ENCODE data around the gene FAM114A2. TPM values are rescaled to one million over a fixed set of nuclear protein-coding genes. Genes with fewer than 3 reads are reported as not detected.

FAM114A2 gene
- total RNA-seq = 27.4 and 30.5 TPM in 2 replicates

DNA sequence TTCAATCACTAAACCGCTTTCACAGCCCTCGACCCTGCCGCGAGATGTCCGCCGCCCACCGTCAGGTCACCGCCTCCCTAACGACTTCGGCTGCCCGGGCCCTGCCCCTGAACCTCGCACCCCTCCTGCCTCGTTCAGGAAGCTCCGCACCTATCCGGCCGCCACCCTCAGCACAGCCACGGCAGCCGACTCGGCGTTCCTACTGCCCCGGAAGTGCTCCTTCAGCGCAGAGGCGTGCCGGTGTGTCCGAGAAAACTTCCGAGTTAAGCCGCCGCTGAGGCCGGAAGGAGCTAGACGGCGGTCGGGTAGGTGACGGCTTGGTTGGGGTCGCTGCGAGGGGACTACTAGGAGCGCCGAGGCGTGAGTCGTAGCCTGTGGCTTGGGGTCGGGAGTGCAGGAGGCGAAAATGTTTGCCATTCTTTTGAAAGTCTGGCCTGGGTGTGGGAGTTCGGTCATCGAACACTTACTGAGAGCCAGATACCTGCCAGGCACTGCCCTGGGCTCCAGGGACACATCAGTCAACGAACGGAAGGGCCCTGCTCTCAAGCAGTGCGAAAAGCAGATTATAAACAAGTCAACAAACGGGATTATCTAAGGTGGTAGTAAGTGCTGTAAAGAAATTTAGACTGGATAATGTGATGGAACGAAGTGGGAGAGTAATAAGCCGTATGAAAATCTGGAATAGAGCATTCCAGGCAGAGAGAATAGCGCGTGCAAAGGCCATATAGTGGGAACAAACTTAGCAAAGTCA lies at the start of gene FAM114A2, which contains the start of gene MFAP3:
TSS of gene FAM114A2 (minus strand) at position 204 of the 751 bp plus-strand sequence. CDS start 3,957 bp downstream, outside the sequence.
TSS of gene MFAP3 (plus strand) at position 261 of the 751 bp plus-strand sequence. CDS start 10,756 bp downstream, outside the sequence.
- H3K4me1 Mint-ChIP-seq = peaks cover 45% of the 10 kb centered on the region
- peaks cover 16% of the 10 kb centered on the region for H3K36me3 Mint-ChIP-seq (ENCODE audit: low read depth)
- intact Hi-C loops (cut with micrococcal nuclease) = loop anchor here (1.0 to 5.0 kb wide), 6 partner anchors 151 to 903 kb away; partner anchors contain the start of genes CNOT8, GALNT10, LARP1 and MRPL22

DNA sequence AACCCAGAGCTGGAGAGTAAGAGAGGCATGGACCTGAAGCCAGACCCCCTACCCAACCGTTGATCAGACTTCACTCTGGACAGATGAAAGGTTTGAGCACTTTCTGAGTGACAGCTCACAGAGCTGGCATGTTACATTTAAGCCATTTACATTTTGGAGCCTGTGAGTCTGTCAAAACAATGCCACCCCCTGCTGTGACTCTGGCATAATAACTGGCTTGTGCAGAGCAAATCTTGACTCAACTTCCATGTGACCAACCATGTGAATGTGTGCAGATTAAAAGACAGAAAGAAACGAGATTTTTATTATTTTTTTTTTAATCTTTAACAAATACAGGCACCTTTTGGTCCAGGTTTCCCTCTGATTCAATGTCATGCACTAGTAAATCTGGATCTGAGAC lies 48.5 kb upstream of the FAM114A2 start:
- H3K27ac Mint-ChIP-seq = no peak overlapping the region

More for the DNA sequence above, at the start of gene FAM114A2, which contains the start of gene MFAP3:
- CTCF ChIA-PET = no interaction called here
- peak; percentile 77 for DNase-seq
- H3K4me3 Mint-ChIP-seq = peak within 1 kb of the TSS; percentile 97
- no peaks in the 10 kb centered on the region for H3K9me3 Mint-ChIP-seq
- TF ChIP-seq, protein P1, sequence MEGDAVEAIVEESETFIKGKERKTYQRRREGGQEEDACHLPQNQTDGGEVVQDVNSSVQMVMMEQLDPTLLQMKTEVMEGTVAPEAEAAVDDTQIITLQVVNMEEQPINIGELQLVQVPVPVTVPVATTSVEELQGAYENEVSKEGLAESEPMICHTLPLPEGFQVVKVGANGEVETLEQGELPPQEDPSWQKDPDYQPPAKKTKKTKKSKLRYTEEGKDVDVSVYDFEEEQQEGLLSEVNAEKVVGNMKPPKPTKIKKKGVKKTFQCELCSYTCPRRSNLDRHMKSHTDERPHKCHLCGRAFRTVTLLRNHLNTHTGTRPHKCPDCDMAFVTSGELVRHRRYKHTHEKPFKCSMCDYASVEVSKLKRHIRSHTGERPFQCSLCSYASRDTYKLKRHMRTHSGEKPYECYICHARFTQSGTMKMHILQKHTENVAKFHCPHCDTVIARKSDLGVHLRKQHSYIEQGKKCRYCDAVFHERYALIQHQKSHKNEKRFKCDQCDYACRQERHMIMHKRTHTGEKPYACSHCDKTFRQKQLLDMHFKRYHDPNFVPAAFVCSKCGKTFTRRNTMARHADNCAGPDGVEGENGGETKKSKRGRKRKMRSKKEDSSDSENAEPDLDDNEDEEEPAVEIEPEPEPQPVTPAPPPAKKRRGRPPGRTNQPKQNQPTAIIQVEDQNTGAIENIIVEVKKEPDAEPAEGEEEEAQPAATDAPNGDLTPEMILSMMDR (IDR thresholded peaks at IDR 0.05) = no peak
- peak; percentile 98 for ATAC-seq (ENCODE audit: low read depth)
- POLR2A ChIA-PET = interaction anchor here (0.6 to 2.7 kb wide), 14 partner anchors 12 to 820 kb away, joined by 3 to 23 read pairs (median 3); partner anchors contain the start of genes CNOT8 and GALNT10
- H3K27me3 Mint-ChIP-seq = no peaks in the 10 kb centered on the region
- peak within 1 kb of the TSS; percentile 96 for H3K27ac Mint-ChIP-seq

DNA sequence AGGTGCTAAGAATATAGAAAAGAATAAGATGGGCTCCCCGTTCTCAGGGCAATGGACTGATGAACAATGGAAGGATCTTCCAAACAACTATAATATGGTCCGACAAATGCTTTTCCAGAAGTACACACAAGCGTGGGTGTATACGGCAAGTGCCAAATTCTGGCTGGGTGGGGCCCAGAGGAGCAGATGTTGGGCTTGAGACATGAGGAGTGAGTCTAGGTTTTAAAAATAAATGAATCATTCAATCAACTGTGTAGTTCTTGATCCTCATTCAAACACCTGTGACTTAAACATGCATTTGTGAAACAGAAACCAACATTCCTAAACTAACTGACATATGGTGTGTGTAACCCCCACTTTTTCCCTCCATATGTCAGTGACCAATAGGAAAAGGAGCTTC lies 47.9 kb upstream of the FAM114A2 start:
- intact Hi-C loops (cut with micrococcal nuclease) = no loop called here

More for the DNA sequence above, 48.5 kb upstream of the FAM114A2 start:
- TF ChIP-seq, protein P1 (IDR thresholded peaks at IDR 0.05) = no peak
- POLR2A ChIA-PET = no interaction called here
- ATAC-seq (ENCODE audit: low read depth) (no peak), DNase-seq (no peak)
- intact Hi-C loops (cut with micrococcal nuclease) = no loop called here
- no peaks in the 10 kb centered on the region for H3K9me3 Mint-ChIP-seq
- CTCF ChIA-PET = no interaction called here
- H3K4me1 Mint-ChIP-seq = no peaks in the 10 kb centered on the region
- no peak overlapping the region for H3K4me3 Mint-ChIP-seq
- H3K27me3 Mint-ChIP-seq = peaks cover 25% of the 10 kb centered on the region
- H3K36me3 Mint-ChIP-seq (ENCODE audit: low read depth) = no peaks in the 10 kb centered on the region

DNA sequence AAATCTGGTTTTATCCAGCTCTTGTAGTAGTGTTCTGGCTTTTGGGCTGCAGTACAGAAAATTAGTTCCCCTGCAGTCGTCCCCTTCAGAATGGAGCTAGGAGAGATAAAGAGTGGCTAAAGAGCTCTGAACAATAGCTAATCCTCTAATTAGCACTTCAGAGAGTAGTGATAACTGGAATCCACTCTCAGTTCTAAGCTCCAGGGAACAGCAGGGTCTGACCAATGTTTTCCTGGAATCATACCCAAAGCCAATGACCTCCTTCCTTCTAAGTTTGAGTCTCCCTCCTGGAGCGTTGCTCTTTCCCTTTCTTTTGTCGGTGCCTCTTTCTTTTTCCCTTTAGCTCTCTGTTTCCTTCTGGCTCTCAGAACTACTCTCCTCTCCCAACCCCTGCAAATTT lies 47.4 kb upstream of the FAM114A2 start:
- Mint-ChIP-seq H3K27ac (no peak overlapping the region), H3K9me3 (no peaks in the 10 kb centered on the region), H3K36me3 (ENCODE audit: low read depth) (no peaks in the 10 kb centered on the region), H3K4me3 (no peak overlapping the region), H3K27me3 (peaks cover 19% of the 10 kb centered on the region), H3K4me1 (no peaks in the 10 kb centered on the region)
- intact Hi-C loops (cut with micrococcal nuclease) = no loop called here
- ATAC-seq (ENCODE audit: low read depth) (no peak), DNase-seq (no peak)
- TF ChIP-seq, protein P1 (IDR thresholded peaks at IDR 0.05) = no peak
- CTCF ChIA-PET = interaction anchor here (0.7 kb wide), 1 partner anchor 14 kb away, joined by 3 read pairs; no protein-coding TSS in a partner anchor
- POLR2A ChIA-PET = no interaction called here

More for the DNA sequence above, 47.9 kb upstream of the FAM114A2 start:
- DNase-seq (no peak), ATAC-seq (ENCODE audit: low read depth) (no peak)
- POLR2A ChIA-PET = no interaction called here
- Mint-ChIP-seq H3K4me1 (no peaks in the 10 kb centered on the region), H3K27me3 (peaks cover 22% of the 10 kb centered on the region), H3K4me3 (no peak overlapping the region), H3K36me3 (ENCODE audit: low read depth) (no peaks in the 10 kb centered on the region), H3K27ac (no peak overlapping the region), H3K9me3 (no peaks in the 10 kb centered on the region)
- CTCF ChIA-PET = interaction anchor here (0.7 kb wide), 1 partner anchor 14 kb away, joined by 3 read pairs; no protein-coding TSS in a partner anchor
- TF ChIP-seq, protein P1 (IDR thresholded peaks at IDR 0.05) = no peak

DNA sequence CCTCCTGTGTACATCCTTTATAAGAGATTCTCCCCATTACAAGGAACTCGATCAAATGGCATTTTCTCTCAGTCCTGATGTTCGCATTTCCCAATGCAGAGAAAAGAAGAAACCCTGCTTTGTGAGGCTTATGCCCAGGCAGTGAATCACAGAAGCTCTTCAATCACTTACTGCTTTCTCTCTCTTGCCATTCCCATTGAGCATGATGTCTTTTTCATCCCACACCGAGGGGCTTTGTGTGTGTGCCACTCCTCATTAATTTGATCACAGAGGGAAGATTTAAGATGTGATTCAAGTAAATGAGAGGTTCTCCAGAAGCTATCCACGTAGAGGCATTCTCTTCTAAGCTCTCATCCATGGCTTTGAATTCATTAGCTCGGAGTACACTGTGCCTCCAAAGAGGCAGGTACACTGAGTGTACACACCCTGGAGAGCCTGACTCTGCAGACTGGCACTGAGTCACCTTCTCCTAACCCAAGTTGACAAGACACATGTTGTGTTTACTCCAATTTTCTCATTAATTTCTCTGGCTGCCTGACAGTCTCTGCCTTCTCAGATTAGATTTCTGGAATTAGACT lies 45.4 kb upstream of the FAM114A2 start:
- Mint-ChIP-seq H3K27ac (no peak overlapping the region), H3K27me3 (peaks cover 11% of the 10 kb centered on the region), H3K4me3 (no peak overlapping the region), H3K9me3 (no peaks in the 10 kb centered on the region), H3K4me1 (no peaks in the 10 kb centered on the region), H3K36me3 (ENCODE audit: low read depth) (no peaks in the 10 kb centered on the region)
- TF ChIP-seq, protein P1 (IDR thresholded peaks at IDR 0.05) = no peak
- ATAC-seq (ENCODE audit: low read depth) (no peak), DNase-seq (no peak)
- CTCF ChIA-PET = no interaction called here
- intact Hi-C loops (cut with micrococcal nuclease) = no loop called here
- POLR2A ChIA-PET = no interaction called here
